Endothelial cell of umbilical vein (primary cell): ENCODE results near the gene CALCOCO1.

Experiments
- CTCF ChIP-seq, 2 donors: IDR thresholded peaks; 1 replicate in 1 of 2; 2 replicates in 1 of 2; pipeline ENCODE4 v1.5.1; 2011; ENCODE audit warnings: low read length in 2 of 2, mild to moderate bottlenecking in 2 of 2, moderate library complexity in 2 of 2, control low read depth in 1 of 2, inconsistent platforms in 1 of 2, low read depth in 1 of 2; ENCODE audit not compliant: insufficient read depth in 1 of 2; ENCODE audit errors: extremely low read depth in 1 of 2
- MYC ChIP-seq: IDR thresholded peaks from one replicate; pipeline ENCODE4 v1.6.1; 2011; ENCODE audit warnings: mild to moderate bottlenecking, low read depth, low read length
- POLR2A ChIP-seq: IDR thresholded peaks from 2 replicates; pipeline ENCODE4 v1.6.1; 2012; ENCODE audit warnings: low read depth, mild to moderate bottlenecking, control low read depth, low read length

GRCh38 chr12:53712059-53712643, 15.1 kb downstream of the CALCOCO1 start:
- no peak for TF ChIP-seq CTCF (IDR thresholded peaks at IDR 0.05; ENCODE audit: extremely low read depth in 1 of 2, insufficient read depth in 1 of 2, low read depth in 1 of 2, low read length in 2 of 2)
- no peak for TF ChIP-seq POLR2A
- TF ChIP-seq MYC, result no peak
